HG03108 (cell line): ENCODE data around the gene LDLR.

Experiments used
- ATAC-seq: cut with Tn5 transposase; IDR thresholded peaks from one replicate; pipeline ENCODE4 v1.9.1; 2021; ENCODE audit warnings: moderate library complexity; ENCODE audit not compliant: unreplicated experiment

The LDLR gene

DNA sequence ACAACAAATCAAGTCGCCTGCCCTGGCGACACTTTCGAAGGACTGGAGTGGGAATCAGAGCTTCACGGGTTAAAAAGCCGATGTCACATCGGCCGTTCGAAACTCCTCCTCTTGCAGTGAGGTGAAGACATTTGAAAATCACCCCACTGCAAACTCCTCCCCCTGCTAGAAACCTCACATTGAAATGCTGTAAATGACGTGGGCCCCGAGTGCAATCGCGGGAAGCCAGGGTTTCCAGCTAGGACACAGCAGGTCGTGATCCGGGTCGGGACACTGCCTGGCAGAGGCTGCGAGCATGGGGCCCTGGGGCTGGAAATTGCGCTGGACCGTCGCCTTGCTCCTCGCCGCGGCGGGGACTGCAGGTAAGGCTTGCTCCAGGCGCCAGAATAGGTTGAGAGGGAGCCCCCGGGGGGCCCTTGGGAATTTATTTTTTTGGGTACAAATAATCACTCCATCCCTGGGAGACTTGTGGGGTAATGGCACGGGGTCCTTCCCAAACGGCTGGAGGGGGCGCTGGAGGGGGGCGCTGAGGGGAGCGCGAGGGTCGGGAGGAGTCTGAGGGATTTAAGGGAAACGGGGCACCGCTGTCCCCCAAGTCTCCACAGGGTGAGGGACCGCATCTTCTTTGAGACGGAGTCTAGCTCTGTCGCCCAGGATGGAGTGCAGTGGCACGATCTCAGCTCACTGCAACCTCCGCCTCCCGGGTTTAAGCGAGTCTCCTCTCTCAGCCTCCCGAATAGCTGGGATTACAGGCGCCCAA is at the start of gene LDLR:
Gene LDLR (plus strand): TSS at position 210 of the 760 bp plus-strand sequence. CDS start 86 bp downstream, at position 296.
- ATAC-seq, result no peak

DNA sequence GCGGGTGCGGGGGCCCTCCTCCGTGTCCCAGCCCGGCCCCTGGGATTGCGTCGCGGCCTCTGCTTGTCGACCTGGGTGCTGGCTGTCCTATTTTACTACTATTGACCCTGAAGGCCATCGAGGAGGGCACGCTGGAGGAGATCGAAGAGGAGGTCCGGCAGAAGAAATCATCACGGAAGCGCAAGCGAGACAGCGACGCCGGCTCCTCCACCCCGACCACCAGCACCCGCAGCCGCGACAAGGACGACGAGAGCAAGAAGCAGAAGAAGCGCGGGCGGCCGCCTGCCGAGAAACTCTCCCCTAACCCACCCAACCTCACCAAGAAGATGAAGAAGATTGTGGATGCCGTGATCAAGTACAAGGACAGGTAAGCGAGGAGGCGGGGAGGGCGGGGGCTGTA is 48.1 kb upstream of the LDLR start:
- no peak for ATAC-seq

DNA sequence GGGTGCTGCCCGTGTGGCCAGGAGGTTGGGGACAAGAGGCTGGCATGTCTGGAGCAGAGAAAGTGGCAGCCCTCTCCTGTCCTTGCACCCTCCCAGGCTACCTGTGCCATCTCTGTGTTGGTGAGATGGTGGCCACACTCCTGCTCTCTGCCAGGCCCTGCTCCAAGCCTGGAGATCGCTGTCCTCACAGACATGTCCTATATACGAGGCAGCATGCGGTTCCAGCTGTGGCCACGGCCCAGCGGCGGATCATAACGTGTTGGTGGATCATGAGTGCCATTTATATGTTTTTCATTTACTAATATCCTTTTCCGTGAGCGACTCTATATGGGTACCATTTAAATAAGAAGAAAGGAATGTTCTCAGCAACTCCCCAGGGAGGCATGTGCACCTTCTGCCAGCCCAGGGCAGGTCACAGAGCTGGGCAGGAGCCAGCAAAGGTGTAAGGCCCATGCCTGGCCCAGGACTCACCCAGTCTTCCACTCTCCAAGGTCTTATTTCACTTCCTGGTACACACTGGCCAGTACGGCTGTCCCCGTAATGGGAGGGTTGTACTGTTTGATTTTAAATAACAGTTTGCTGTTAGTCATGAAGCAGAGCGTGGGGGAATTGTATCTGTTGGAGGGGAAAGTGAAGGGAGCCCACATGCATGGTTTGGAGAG is 47.2 kb upstream of the LDLR start:
- ATAC-seq, result no peak

DNA sequence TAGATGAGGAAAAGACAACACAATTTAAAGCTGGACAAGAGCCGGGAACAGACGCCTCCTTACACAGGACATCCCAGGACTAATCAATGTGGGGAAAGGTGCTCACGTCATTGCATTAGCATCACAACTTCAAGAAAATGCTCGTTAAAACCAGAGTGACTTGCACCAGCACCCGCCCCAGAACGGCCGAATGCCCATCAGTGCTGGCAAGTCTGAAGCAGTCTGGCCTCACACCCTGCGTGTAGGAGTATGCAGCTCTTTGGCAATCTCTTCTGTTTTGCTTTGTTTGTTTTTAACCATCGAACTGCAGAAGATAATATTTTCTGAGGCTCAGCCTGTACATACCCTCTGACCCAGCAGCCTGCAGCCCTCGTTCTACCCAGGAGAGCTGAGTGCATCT is 44.8 kb upstream of the LDLR start:
- no peak for ATAC-seq

DNA sequence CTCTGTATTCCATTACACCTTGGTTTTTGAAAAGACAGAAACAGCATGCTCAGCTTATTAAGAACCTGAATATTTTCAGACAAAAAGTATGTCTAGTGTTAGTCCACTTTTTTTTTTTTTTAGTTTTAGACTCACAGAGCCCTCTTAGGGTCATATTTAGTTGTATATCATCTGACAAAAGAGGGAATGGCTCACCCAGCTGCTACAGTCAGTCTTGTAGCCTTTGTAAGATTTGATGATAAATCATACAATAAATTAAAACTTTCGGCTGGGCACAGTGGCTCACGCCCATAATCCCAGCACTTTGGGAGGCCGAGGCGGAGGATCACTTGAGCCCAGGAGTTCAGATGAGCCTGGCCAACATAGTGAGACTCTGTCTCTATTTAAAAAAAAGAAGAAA is 43.7 kb upstream of the LDLR start:
- ATAC-seq, result no peak

DNA sequence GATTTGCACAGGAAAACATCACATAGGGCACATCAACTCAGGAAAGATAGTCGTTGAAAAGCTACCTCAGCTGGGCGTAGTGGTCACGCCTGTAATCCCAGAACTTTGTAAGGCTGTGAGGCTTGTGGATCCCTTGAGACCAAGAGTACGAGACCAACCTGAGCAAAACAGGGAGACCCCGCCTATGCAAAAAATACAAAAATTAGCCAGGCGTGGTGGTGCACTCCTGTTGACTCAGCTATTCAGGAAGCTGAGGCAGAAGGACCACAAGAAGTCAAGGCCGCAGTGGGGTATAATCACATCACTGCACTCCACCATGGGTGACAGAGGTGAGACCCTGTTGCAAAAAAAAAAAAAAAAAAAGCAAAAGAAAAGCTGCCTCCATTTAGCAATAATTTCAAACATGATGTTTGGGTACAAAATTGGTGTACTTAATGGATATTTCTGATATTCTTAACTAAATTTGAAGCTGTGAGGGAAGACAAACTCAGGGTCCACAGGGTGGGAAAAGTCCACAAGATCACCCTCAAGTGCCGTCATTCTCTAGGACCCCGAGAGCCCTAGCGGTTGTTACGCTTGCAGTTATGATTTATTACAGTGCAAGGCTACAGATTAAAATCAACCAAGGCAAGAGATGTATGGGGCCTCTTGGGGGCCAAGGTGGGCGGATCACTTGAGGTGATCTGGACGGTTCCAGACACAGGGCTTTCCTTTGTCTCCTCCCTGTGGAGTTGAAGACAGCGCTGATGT is 42.5 kb upstream of the LDLR start:
- ATAC-seq, result no peak

DNA sequence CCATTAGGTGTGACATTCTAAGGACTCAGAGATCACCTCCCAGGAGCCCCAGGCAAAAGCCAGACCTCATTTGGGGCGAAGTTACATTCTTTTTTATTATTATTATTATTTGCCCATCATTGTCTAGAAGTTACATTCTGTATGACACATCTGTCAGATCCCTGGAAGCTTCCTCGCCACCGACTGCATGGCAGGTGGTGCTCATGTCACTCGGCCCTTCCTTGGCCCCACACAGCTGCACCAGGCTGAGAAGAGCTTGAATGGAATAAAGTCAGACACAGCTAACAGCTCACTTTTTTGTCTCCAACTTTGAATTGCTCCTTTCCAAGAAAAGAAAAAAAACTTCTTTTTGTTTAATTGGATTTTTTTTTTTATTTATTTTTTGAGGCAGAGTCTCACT is 41.4 kb upstream of the LDLR start:
- ATAC-seq, result no peak

DNA sequence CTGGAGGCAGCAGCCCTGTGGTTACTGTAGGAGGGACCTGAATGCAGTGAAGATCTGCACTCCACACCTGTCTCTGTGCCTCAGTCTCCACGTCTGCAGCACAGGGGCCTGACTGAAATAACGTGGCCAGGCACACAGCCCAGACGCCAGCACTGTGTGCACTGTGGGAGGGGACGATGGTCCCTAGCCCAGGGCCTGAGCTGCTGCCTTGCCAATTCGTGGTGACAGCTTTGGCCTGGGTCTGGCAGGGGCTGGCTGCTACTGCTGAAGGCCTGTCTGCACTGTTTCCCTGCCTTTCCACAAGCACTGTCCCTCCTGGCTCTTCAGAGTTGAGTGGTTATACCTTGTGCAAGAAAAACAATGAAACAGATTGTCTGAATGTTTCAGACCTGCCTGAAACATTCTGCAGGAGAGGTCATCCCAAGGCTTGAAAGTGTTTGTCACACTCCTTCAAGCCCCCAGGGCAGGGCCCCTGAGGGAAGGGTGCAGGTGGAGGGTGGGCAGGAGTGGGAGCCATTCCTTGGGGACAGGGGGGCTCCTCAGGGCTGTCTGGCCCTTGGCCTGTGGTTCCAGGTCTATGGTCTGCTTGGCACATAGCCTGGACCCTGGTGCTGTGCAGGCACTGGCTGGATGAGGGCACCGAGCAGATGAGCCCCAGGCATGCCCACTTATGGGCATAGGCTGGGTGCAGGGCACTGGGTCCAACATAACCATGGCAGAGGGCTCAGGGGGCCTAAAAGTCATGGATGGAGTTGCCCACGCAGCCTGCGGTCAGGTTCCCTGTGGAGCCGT is 38.7 kb upstream of the LDLR start:
- no peak for ATAC-seq

DNA sequence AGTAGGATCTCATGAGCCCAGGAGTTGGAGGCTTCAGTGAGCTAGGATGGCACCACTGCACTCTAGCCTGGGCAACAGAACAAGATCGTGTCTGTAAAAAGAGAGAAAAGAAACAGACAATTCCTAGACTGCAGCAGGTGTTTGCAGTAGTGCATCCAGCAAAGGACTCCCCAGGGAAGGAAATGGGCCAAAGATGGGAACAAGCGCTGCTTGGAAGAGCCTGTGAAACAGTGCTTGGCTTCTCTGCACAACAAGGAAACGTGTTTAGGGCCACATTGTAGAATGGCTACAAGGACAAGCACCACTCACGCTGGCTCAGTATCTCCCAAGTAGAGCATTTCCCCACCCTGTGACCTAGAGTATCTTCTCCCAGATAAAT is 35.5 kb upstream of the LDLR start:
- ATAC-seq, result no peak

DNA sequence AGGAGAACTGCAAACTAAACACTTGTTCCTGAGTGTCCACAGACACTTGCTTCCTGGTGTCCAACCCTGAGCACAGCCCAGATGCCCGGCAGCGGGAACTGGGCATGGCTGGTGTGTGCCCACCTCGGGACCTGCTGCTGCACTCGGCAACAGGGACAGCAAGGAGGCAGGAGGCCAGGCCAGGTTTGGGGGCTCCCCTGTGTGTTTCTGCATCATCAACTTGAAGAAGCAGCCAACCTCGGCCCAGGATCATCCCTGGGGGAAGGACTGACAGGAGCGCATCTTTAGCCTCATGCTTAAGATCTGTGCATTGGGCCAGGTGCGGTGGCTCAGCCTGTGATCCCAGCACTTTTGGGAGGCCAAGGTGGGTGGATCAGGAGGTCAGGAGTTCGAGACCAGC is 35.1 kb upstream of the LDLR start:
- ATAC-seq, result no peak

DNA sequence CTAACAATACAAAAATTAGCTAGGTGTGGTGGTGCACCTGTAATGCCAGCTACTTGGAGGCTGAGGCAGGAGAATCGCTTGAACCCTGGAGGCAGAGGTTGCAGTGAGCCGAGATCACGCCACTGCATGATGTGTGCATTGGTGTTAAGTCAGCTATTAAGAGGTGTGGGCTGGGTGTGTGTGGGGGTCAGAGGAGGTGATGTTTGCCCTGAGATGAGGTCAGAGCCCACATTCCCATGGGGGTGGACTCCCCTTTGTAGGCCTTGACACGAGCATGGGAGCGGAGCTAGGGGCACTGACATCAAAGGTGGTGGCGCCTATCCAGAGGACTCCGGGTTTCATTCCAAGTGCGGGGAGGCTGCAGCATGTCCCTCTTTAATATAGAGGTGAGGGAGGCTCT is 34.6 kb upstream of the LDLR start:
- ATAC-seq, result no peak

DNA sequence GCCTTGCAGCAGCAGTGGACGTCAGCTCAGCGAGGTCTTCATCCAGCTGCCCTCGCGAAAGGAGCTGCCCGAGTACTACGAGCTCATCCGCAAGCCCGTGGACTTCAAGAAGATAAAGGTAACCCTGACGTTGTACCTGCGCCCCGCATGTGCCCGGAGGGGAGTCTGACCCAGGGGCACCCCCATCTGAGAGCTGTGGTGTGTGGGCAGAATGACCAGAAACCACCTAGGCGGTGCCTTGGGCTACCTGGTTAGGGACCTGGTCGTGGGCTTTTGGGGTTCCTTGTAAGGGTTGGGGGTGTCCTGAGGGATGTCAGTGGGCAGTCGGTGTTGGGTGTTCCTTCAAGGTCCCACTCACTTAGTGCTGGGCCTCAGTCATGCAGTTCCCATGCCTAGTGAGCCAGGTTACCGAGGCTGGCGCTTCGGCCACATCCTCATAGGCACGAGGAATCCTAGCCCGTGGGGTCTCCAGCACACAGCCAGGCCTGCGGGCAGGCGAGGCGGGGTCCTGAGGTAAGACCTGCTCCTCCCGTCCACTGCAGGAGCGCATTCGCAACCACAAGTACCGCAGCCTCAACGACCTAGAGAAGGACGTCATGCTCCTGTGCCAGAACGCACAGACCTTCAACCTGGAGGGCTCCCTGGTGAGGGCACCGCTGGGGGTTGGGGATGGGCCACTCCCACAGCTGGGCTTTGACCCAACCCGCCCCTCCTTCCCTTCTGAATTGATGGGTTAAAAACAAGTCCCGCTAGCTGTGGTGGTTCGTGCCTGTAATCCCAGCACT is 30.8 kb upstream of the LDLR start:
- ATAC-seq, result no peak

DNA sequence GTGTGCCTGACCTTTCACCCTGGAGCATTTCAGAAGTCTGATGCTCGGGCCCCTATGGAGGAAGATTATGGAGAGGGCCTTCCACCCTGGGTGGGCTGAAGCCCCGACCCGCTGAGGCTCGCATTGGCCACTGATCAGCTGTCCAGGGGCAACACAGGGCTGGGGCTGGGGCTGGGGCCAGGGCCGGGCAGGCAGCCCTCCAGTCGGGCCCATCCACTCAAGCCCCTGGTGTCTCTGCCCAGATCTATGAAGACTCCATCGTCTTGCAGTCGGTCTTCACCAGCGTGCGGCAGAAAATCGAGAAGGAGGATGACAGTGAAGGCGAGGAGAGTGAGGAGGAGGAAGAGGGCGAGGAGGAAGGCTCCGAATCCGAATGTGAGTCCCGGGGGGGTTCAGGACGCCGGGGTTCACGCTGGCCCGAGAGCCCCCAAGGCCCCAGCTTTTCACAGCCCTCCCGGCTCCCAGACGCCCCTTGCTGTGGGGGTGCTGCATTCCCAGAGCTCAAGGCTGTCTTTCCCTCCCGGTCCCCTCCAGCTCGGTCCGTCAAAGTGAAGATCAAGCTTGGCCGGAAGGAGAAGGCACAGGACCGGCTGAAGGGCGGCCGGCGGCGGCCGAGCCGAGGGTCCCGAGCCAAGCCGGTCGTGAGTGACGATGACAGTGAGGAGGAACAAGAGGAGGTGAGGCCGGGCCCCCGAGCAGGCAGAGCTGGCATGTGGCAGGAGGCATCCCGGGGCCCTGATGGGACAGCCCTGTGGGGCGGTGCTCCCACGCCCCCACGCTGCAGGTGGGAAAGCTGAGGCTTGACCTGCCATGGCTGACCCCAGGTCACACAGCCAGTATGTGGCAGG is 29.5 kb upstream of the LDLR start:
- no peak for ATAC-seq

DNA sequence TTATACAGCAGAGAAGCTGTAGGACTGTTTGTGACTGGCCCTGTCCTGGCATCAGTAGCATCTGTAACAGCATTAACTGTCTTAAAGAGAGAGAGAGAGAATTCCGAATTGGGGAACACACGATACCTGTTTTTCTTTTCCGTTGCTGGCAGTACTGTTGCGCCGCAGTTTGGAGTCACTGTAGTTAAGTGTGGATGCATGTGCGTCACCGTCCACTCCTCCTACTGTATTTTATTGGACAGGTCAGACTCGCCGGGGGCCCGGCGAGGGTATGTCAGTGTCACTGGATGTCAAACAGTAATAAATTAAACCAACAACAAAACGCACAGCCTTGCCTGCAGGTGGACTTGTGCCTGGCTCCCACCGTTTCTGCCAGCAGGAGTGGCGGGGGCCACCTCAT is 27.3 kb upstream of the LDLR start:
- ATAC-seq, result no peak

DNA sequence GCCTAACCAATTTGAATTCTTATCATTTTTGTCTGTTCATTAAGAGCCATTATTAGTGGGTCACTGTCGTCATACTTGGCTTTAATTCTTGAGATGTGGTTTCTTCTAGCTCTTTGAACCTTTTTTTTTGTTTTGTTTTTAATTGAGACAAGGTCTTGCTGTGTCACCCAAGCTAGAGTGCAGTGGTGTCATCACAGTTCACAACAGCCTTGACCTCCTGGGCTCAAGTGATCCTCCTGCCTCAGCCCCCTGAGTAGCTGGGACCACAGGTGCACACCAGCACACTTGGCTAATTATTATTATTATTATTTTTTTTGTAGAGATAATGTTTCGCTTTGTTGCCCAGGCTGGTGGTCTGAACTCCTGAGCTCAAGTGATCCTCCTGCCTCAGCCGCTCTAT is 25.8 kb upstream of the LDLR start:
- no peak for ATAC-seq

DNA sequence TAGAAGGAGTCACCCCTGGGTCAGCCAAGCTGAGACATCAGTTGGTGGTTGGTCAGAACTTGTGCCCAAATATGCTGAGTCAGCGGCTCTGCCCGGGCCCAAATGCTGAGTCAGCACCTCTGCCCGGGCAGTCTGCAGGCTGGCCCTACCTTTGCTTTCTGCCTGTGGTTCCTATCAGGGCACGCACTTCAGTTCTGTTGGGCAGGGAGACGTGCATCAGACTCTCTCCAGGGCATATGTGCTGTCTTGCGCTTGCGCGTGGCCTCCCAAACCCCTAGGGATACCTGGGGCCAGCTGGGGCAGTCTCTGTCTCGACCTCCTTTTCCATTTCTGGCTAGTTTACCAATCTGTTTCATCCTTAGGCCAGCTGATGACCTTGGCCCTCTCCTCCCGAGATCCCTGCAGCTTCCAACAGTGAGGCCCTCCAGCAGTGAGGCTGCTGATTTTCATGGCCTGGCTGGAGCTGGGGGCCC is 24.4 kb upstream of the LDLR start:
- ATAC-seq, result no peak

DNA sequence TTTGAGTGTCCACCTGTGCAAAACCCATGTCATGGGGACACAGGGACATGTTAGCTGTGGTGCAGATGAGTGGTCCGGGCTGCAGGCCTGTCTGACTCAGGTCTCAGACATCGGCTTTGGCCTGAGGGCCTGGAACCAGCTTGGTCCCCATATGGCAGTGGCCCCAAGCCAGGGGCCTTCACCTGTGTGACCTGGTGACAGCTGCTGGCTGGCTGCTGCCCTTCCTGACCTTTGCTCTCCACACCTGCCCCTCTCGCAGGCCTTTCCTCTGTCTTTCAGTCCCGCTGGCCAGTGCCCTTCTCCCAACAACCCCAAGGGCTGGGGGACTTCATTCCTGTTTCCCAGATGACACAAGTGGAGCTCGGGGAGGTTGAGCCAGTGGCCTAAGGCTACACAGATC is 22.9 kb upstream of the LDLR start:
- no peak for ATAC-seq

DNA sequence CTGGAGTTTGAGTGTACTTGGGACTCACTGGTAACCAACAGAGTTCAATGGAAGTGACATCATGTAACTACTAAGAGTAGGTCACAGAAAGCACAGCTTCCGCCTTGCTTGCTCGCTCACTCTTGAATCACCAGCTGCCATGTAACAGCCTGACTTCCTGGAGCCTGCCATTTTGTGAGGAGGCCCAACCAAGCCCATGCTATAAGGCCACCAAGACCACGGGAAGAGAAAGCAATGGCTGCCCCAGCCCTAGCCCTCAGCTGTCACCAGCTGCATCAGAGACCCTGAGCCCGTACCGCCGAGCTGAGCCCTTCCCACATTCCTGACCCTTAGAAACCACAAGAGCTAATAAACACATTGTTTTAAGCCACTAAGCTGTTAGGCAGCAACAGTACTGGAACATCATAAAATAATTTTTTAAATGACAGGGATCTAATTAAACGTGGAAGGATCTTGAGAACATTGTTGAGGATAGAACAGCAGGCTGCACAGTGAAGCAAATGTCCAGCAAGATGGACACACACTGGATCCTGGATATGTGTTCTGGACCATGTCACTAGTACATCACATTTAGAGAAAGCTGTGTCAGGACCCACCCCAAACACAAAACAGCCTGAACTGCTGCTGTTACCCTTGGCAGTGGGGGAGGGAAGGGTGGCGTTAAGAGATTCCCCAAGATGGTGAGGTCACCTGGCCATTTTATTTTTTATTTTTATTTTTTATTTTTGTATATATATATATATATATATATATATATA is 21.7 kb upstream of the LDLR start:
- ATAC-seq, result no peak

DNA sequence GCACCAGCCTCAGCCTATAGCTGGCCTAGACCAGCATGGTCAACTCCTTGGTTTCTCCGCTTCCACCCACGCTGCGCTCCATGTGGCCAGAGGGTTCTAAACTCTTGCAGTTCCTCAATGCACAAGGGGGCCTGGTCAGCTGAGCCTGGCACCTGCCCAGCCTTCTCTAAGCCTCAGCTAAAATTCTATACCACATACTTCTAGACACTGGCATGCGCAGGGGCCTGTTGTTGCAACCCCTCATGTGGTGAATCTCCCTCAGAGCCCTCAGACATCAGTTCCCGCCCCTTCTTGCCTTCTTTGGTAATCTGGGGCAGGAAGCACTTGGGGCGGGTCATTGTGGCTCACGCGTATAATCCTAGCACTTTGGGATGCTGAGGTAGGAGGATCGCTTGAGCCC is 19.7 kb upstream of the LDLR start:
- ATAC-seq, result no peak
